K562 (cell line): Measurements from ENCODE around the gene POLR3A. TPM values are rescaled to one million over a fixed set of nuclear protein-coding genes. Genes with fewer than 3 reads are reported as not detected.

ENCODE experiments used
- ADNP ChIP-seq: fragments of 200-800 bp; sonication (Bioruptor generic); IDR thresholded peaks from 2 replicates; pipeline ENCODE4 v1.6.1; 2016; ENCODE audit warnings: missing genetic modification characterization, missing compliant biosample characterization
- ASH1L ChIP-seq: fragments of 450-650 bp; IDR thresholded peaks from 2 replicates; pipeline ENCODE4 v1.6.1; 2018; ENCODE audit warnings: borderline replicate concordance, mild to moderate bottlenecking, low read depth; ENCODE audit not compliant: partially characterized antibody
- CHD7 ChIP-seq: fragments of 200-600 bp; sonication (generic); IDR thresholded peaks from one replicate; pipeline ENCODE4 v1.6.1; 2012; ENCODE audit warnings: mild to moderate bottlenecking, low read depth, low read length, inconsistent platforms
- ETS1 ChIP-seq: conservative IDR thresholded peaks from 2 replicates; pipeline ENCODE4 v1.6.1; 2011; ENCODE audit warnings: low read depth, mild to moderate bottlenecking, low read length; ENCODE audit not compliant: control insufficient read depth
- FOXJ3 ChIP-seq: sonication (generic); formaldehyde crosslinking; IDR thresholded peaks from 2 replicates; pipeline ENCODE4 v1.4.0; 2020; ENCODE audit warnings: mild to moderate bottlenecking, missing genetic modification reagents
- HMGXB4 ChIP-seq: sonication (generic); formaldehyde crosslinking; IDR thresholded peaks from 2 replicates; pipeline ENCODE4 v1.8.1; 2023; ENCODE audit warnings: mild to moderate bottlenecking, missing genetic modification reagents
- HNRNPK ChIP-seq: fragments of 200-400 bp; formaldehyde crosslinking; IDR thresholded peaks from one replicate; pipeline ENCODE4 v1.6.1; 2018; ENCODE audit warnings: mild to moderate bottlenecking, low read depth, low read length; ENCODE audit not compliant: poor library complexity, severe bottlenecking
- KDM5B ChIP-seq: fragments of 200-600 bp; sonication (generic); IDR thresholded peaks from 2 replicates; pipeline ENCODE4 v1.6.1; 2012; ENCODE audit warnings: low read depth, mild to moderate bottlenecking, moderate library complexity, low read length, control low read depth, inconsistent platforms; ENCODE audit not compliant: insufficient replicate concordance
- MCM2 ChIP-seq: fragments of 450-650 bp; IDR thresholded peaks from 2 replicates; pipeline ENCODE4 v1.6.1; 2017; ENCODE audit warnings: low read depth, mild to moderate bottlenecking
- PML ChIP-seq: IDR thresholded peaks from 2 replicates; pipeline ENCODE4 v1.6.1; 2012; ENCODE audit warnings: low read length, inconsistent platforms
- TCF7 ChIP-seq: sonication (generic); IDR thresholded peaks from 2 replicates; pipeline ENCODE4 v1.6.1; 2016; ENCODE audit warnings: antibody characterized with exemption, borderline replicate concordance
- ZNF583 ChIP-seq: fragments of 250-450 bp; sonication (Bioruptor Pico); IDR thresholded peaks from 2 replicates; pipeline ENCODE4 v1.4.0; 2020
- polyA plus RNA-seq, 8 experiments: library from polyadenylated mRNA; depleted of rRNA in 4 of 8; stranded (reverse) in 5 of 8; unstranded in 3 of 8; fragments of >200 nt; fragmentation: Nextera tagmentation in 2 of 8; fragmentation: Illumina TruSeq in 1 of 8; extraction: Ambion mirVana in 2 of 8; extraction: Trizol in 1 of 8; gene quantifications; 2 replicates each; pipeline versions ENCODE4 v1.2.1 to v1.2.3, GENCODE V29; 2011 to 2014; ENCODE audit warnings: inconsistent platforms in 1 of 8, missing spikeins in 1 of 8
- total RNA-seq, 7 experiments: library from RNA; depleted of rRNA in 6 of 7; stranded (reverse); fragments of >200 nt in 6 of 7; fragmentation: Illumina TruSeq in 2 of 7; extraction: Trizol in 2 of 7; gene quantifications; 2 replicates each; pipeline versions ENCODE4 v1.2.1 to v1.2.3, GENCODE V29; 2011 to 2021; ENCODE audit warnings: low replicate concordance in 1 of 7

POLR3A gene
- total and polyA plus RNA-seq, 9 of the 15 experiments (the other 6 are each of a cell fraction or from before 2014, with no cell fraction given) = 14.9 to 37.0 (median 26.7) TPM

- TF ChIP-seq CHD7 (no peak), ASH1L (no peak), ZNF583 (no peak), TCF7 (no peak), PML (peak; percentile 87), ETS1 (peak; percentile 86), HNRNPK (no peak), FOXJ3 (CRISPR knock-in tag) (no peak), ADNP (tag) (no peak), KDM5B (peak; percentile 99), HMGXB4 (CRISPR knock-in tag) (peak; percentile 56; the same call in 1 of the 2 replicates), MCM2 (no peak)
These were observed 4.5 kb upstream of the POLR3A start, which contains the start of gene RPS24 (continued) for GRCh38 chr10:78033637-78034470.
